K562 (cell line): ENCODE results near the gene MLLT6. TPM values are rescaled to one million over a fixed set of nuclear protein-coding genes. Genes with fewer than 3 reads are reported as not detected.

Experiments
- ATAC-seq: fragments of 200-7000 bp; cut with Tn5 transposase; 3 replicates; pipeline ENCODE4 v1.9.1; 2020; ENCODE audit warnings: moderate library complexity
- BruUV-seq: library from RNA; stranded (reverse); fragments of 400-500 nt; replicated peaks from 2 replicates; lab custom pipeline; 2021; lab: Mats Ljungman, UMichigan
- CTCF ChIA-PET: fragments of 300-600 bp; formaldehyde crosslinking; extraction: SDS; loops from one replicate; lab custom pipeline; 2021; ENCODE audit warnings: low intra/inter-chr PET ratio; lab: Yijun Ruan, JAX
- POLR2A ChIA-PET: fragments of 300-600, 350-650 bp; sonication (Branson Sonifier 250); formaldehyde crosslinking; extraction: SDS; loops from one replicate; lab custom pipeline; 2021; ENCODE audit warnings: antibody characterized with exemption, inconsistent platforms; lab: Yijun Ruan, JAX
- DNase-seq, 4 experiments: peaks; one replicate each; pipeline versions ENCODE4 v3.0.0 to v3.0.0-alpha.2; 2011 to 2018; ENCODE audit warnings: low spot score in 3 of 4, mixed read lengths in 3 of 4; ENCODE audit errors: extremely low read depth in 1 of 4
- FAIRE-seq: peaks from 2 replicates; lab custom pipeline; 2011; peaks lifted over from hg19 to GRCh38; lab: Jason Lieb, UNC
- H2AFZ ChIP-seq: 2 replicates; pipeline ENCODE4 v1.6.0; 2011; ENCODE audit warnings: low read depth, low read length, control low read depth, inconsistent platforms
- H3K27ac ChIP-seq: fragments of 200-600 bp; 3 replicates; pipeline ENCODE4 v1.8.0; 2011; ENCODE audit warnings: low read depth, mild to moderate bottlenecking, control low read depth, inconsistent platforms, low read length, moderate library complexity, mixed read lengths; ENCODE audit errors: extremely low read depth
- H3K27me3 ChIP-seq, 2 experiments: fragments of 300-600 bp in 1 of 2; 2 replicates in 1 of 2; 3 replicates in 1 of 2; pipeline versions ENCODE4 v1.6.0 to v1.8.0; 2011; ENCODE audit warnings: inconsistent platforms in 2 of 2, low read length in 2 of 2, mild to moderate bottlenecking in 1 of 2, mixed read lengths in 1 of 2, moderate library complexity in 1 of 2; ENCODE audit not compliant: control insufficient read depth in 2 of 2, insufficient read depth in 2 of 2
- H3K36me3 ChIP-seq: fragments of 300-600 bp; 3 replicates; pipeline ENCODE4 v1.8.0; 2011; ENCODE audit warnings: mild to moderate bottlenecking, low read length, inconsistent platforms; ENCODE audit not compliant: control insufficient read depth, insufficient read depth
- H3K4me1 ChIP-seq, 2 experiments: fragments of 200-600 bp in 1 of 2; replicated peaks in 1 of 2; 2 replicates in 1 of 2; 3 replicates in 1 of 2; pipeline versions ENCODE4 v1.5.1 to v1.8.0; 2011; ENCODE audit warnings: inconsistent platforms in 2 of 2, low read length in 2 of 2, mild to moderate bottlenecking in 1 of 2, mixed read lengths in 1 of 2, moderate library complexity in 1 of 2; ENCODE audit not compliant: control insufficient read depth in 2 of 2, insufficient read depth in 2 of 2
- H3K4me2 ChIP-seq: 2 replicates; pipeline ENCODE4 v1.6.1; 2011; ENCODE audit warnings: low read length, control low read depth, inconsistent platforms, mixed read lengths; ENCODE audit not compliant: insufficient read depth
- H3K4me3 ChIP-seq: fragments of 200-600 bp; sonication (generic), shearing (Covaris generic); 2 replicates; pipeline ENCODE4 v1.5.1; 2016; ENCODE audit warnings: control low read depth, inconsistent platforms
- H3K79me2 ChIP-seq: fragments of 200-600 bp; 3 replicates; pipeline ENCODE4 v1.8.0; 2011; ENCODE audit warnings: low read length, inconsistent platforms; ENCODE audit not compliant: control insufficient read depth, insufficient read depth
- H3K9ac ChIP-seq, 2 experiments: 2 replicates each; pipeline versions ENCODE4 v1.6.0 to v1.6.1; 2011; ENCODE audit warnings: low read depth in 2 of 2, low read length in 2 of 2, control low read depth in 1 of 2, inconsistent platforms in 1 of 2, mild to moderate bottlenecking in 1 of 2, mixed read lengths in 1 of 2; ENCODE audit not compliant: insufficient read depth in 1 of 2
- H3K9me1 ChIP-seq: one replicate; pipeline ENCODE4 v1.6.0; 2011; ENCODE audit warnings: inconsistent platforms, mild to moderate bottlenecking, low read length, moderate library complexity; ENCODE audit not compliant: control insufficient read depth, insufficient read depth
- H3K9me3 ChIP-seq: replicated peaks from 2 replicates; pipeline ENCODE4 v1.5.1; 2011; ENCODE audit warnings: low read depth, low read length, inconsistent platforms; ENCODE audit not compliant: control insufficient read depth, insufficient read depth
- H4K20me1 ChIP-seq: replicated peaks from 2 replicates; pipeline ENCODE4 v1.6.1; 2011; ENCODE audit warnings: low read length, inconsistent platforms, mixed read lengths; ENCODE audit not compliant: control insufficient read depth, insufficient read depth
- ZFX ChIP-seq: sonication (generic); formaldehyde crosslinking; IDR thresholded peaks from 2 replicates; pipeline ENCODE4 v1.8.0; 2022; ENCODE audit warnings: mild to moderate bottlenecking, missing genetic modification reagents, moderate library complexity
- ZNF444 ChIP-seq: fragments of 250-450 bp; sonication (Bioruptor Pico); IDR thresholded peaks from 2 replicates; pipeline ENCODE4 v1.4.0; 2020; ENCODE audit warnings: mild to moderate bottlenecking, moderate library complexity
- ZNF75A ChIP-seq: fragments of 450-650 bp; formaldehyde crosslinking; IDR thresholded peaks from 2 replicates; pipeline ENCODE4 v1.4.0; 2020; ENCODE audit warnings: mild to moderate bottlenecking
- WGBS: fragments of 100-300 bp; shearing (Covaris generic); methylation state at CpG from one replicate; pipeline ENCODE4 v1.1.6; 2016; ENCODE audit warnings: low coverage, mixed read lengths; ENCODE audit not compliant: insufficient coverage; ENCODE audit errors: missing lambda C conversion rate; 5-methylcytosine and 5-hydroxymethylcytosine counted together
- in situ Hi-C: fragments of 300-500 bp; cut with MboI; formaldehyde crosslinking; loops from 4 replicates; pipeline ENCODE4 v1.15.0; 2018; ENCODE audit warnings: inconsistent platforms, mixed read lengths
- intact Hi-C: fragments of 100-400 bp; cut with micrococcal nuclease; formaldehyde crosslinking; loops from 2 replicates; pipeline ENCODE4 v1.14.2; 2022
- polyA plus RNA-seq, 8 experiments: library from polyadenylated mRNA; depleted of rRNA in 4 of 8; stranded (reverse) in 5 of 8; unstranded in 3 of 8; fragments of >200 nt; fragmentation: Nextera tagmentation in 2 of 8; fragmentation: Illumina TruSeq in 1 of 8; extraction: Ambion mirVana in 2 of 8; extraction: Trizol in 1 of 8; gene quantifications; 2 replicates each; pipeline versions ENCODE4 v1.2.1 to v1.2.3, GENCODE V29; 2011 to 2014; ENCODE audit warnings: inconsistent platforms in 1 of 8, missing spikeins in 1 of 8
- total RNA-seq, 7 experiments: library from RNA; depleted of rRNA in 6 of 7; stranded (reverse); fragments of >200 nt in 6 of 7; fragmentation: Illumina TruSeq in 2 of 7; extraction: Trizol in 2 of 7; gene quantifications; 2 replicates each; pipeline versions ENCODE4 v1.2.1 to v1.2.3, GENCODE V29; 2011 to 2021; ENCODE audit warnings: low replicate concordance in 1 of 7
- TF ChIP-seq, protein P1 (sequence below): fragments of 450-650 bp; IDR thresholded peaks from 2 replicates; pipeline ENCODE4 v1.6.1; 2018; ENCODE audit not compliant: partially characterized antibody

MLLT6 gene
- total and polyA plus RNA-seq, 9 of the 15 experiments (the other 6 are each of a cell fraction or from before 2014, with no cell fraction given) = 3.1 to 71.7 (median 30.0) TPM

DNA sequence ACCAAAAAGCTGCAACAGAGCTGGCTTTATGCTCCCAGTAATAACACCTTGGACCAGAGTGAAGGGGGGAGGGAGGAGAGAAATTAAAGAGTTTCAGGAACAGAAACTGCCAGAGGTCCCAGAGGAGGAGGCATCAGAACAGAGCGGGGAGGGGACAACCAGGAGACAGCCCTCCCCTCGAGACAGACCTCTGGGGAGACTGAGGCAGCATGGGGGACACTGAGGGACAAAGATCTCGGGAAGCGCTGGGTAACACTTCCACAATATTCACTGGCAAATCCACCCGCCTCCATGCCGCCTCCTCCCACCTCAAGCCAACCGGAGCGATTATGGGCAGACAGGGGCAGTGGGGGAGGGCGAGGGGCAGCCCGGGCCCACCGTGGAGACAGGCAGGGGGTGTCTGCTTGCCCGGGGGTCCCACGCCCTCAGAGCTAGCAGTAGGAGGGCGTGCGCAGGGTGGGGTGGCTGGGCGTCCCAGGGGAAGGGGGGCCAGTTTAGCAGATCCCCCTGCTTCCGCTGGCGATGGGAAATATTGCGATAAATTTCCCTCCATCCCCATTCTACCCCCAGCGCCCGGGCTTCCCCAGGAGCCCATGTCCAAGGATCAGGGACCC, 41.9 kb downstream of the MLLT6 start:
- 0 out of 2 replicates have a peak overlapping the region, but pooled peaks have one; percentile 19 for H2AFZ ChIP-seq
- H3K27me3 ChIP-seq = no peaks in the 10 kb centered on the region
- H3K27ac ChIP-seq = peak overlapping the region; percentile 83; the same call in 2 of the 3 replicates
- WGBS = 12% methylated on average over 17 of the region's 21 CpGs
- ChIA-PET POLR2A (interaction anchor here (0.6 to 0.9 kb wide), 3 partner anchors 11 to 15 kb away, joined by 3 read pairs; no protein-coding TSS in a partner anchor), CTCF (no interaction called here)
- peak overlapping the region; percentile 92 for H3K4me3 ChIP-seq
- in situ Hi-C loops = no loop called here
- BruUV-seq = no TSS peak
- ATAC-seq (no peak), DNase-seq (no peak), FAIRE-seq (no peak)
- TF ChIP-seq, protein P1, sequence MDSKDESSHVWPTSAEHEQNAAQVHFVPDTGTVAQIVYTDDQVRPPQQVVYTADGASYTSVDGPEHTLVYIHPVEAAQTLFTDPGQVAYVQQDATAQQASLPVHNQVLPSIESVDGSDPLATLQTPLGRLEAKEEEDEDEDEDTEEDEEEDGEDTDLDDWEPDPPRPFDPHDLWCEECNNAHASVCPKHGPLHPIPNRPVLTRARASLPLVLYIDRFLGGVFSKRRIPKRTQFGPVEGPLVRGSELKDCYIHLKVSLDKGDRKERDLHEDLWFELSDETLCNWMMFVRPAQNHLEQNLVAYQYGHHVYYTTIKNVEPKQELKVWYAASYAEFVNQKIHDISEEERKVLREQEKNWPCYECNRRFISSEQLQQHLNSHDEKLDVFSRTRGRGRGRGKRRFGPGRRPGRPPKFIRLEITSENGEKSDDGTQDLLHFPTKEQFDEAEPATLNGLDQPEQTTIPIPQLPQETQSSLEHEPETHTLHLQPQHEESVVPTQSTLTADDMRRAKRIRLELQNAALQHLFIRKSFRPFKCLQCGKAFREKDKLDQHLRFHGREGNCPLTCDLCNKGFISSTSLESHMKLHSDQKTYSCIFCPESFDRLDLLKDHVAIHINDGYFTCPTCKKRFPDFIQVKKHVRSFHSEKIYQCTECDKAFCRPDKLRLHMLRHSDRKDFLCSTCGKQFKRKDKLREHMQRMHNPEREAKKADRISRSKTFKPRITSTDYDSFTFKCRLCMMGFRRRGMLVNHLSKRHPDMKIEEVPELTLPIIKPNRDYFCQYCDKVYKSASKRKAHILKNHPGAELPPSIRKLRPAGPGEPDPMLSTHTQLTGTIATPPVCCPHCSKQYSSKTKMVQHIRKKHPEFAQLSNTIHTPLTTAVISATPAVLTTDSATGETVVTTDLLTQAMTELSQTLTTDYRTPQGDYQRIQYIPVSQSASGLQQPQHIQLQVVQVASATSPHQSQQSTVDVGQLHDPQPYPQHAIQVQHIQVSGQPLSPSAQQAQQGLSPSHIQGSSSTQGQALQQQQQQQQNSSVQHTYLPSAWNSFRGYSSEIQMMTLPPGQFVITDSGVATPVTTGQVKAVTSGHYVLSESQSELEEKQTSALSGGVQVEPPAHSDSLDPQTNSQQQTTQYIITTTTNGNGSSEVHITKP = peak; percentile 15
- no peak for TF ChIP-seq ZNF444 (CRISPR knock-in tag)
- 0 out of 2 replicates have a peak, but pooled peaks have one; percentile 10 for TF ChIP-seq ZFX (CRISPR knock-in tag)
- 0 out of 2 replicates have a peak, but pooled peaks have one; percentile 11 for TF ChIP-seq ZNF75A (CRISPR knock-in tag)
- peaks cover 84% of the 10 kb centered on the region for H3K79me2 ChIP-seq
- no peaks in the 10 kb centered on the region for H3K9me3 ChIP-seq
- H3K4me2 ChIP-seq = peak overlapping the region; percentile 92
- H3K9me1 ChIP-seq = peaks cover 4% of the 10 kb centered on the region
- H3K36me3 ChIP-seq = peaks cover 6% of the 10 kb centered on the region; the same call in 1 of the 3 replicates
- intact Hi-C loops = no loop called here
- H3K4me1 ChIP-seq = peaks cover 22 to 56% of the 10 kb centered on the region in 2 experiments
- peak overlapping the region; percentile 86 to 94 for H3K9ac ChIP-seq
- peaks cover 9% of the 10 kb centered on the region for H4K20me1 ChIP-seq
